GM13977 (cell line): ENCODE measurements around the gene GRIN3B.
A peak's percentile ranks its signal among the peaks of the same experiment; 100 is the strongest.

Experiments
- DNase-seq: peaks from one replicate; pipeline ENCODE4 v3.0.0; 2012; ENCODE audit warnings: low spot score
- in situ Hi-C: fragments of 300-500 bp; cut with MboI; formaldehyde crosslinking; loops from one replicate; pipeline ENCODE4 v1.12.0; 2022; ENCODE audit warnings: low sequenced_read_pairs, low pct_unique_long_range_greater_than_20kb, mixed read lengths, inconsistent platforms; ENCODE audit not compliant: unreplicated experiment
- TF ChIP-seq, protein P1 (sequence below): IDR thresholded peaks from 2 replicates; pipeline ENCODE4 v1.5.1; 2012; ENCODE audit warnings: mild to moderate bottlenecking, control low read depth; ENCODE audit not compliant: insufficient read depth; ENCODE audit errors: extremely low read depth, missing control alignments

The GRIN3B gene

DNA sequence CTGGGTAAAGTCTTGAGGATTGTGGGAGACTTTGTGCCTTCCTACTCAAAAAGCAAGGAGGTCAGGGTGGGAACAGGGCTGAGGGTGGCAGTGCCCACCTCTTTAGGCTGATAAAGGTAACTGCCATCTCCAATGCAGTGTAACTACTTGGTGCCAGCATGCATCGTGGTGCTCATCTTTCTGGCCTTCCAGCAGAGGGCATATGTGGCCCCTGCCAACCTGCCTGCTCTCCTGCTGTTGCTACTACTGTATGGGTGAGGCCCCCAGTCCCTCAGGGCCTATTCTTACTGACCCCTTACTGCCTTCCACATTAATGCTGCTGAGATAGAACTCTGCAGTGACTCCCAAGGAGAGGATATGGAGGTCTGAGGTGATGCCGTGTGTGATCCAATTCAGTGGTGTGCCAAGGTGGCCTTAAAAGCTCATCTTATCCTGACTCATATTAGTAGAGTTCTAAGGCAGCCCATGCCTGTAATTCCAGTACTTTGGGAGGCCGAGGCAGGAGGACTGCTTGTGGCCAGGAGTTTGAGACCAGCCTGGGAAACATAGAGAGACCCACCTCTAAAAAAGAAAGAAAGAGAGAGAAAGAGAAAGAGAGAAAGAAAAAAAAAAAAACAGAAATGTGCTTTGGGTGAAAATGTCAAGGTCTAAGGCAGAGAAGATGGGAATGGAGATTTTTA, 57.1 kb downstream of the GRIN3B start:
- TF ChIP-seq, protein P1, sequence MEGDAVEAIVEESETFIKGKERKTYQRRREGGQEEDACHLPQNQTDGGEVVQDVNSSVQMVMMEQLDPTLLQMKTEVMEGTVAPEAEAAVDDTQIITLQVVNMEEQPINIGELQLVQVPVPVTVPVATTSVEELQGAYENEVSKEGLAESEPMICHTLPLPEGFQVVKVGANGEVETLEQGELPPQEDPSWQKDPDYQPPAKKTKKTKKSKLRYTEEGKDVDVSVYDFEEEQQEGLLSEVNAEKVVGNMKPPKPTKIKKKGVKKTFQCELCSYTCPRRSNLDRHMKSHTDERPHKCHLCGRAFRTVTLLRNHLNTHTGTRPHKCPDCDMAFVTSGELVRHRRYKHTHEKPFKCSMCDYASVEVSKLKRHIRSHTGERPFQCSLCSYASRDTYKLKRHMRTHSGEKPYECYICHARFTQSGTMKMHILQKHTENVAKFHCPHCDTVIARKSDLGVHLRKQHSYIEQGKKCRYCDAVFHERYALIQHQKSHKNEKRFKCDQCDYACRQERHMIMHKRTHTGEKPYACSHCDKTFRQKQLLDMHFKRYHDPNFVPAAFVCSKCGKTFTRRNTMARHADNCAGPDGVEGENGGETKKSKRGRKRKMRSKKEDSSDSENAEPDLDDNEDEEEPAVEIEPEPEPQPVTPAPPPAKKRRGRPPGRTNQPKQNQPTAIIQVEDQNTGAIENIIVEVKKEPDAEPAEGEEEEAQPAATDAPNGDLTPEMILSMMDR: peak; percentile 42
- in situ Hi-C loops: no loop called here
- DNase-seq: no peak

DNA sequence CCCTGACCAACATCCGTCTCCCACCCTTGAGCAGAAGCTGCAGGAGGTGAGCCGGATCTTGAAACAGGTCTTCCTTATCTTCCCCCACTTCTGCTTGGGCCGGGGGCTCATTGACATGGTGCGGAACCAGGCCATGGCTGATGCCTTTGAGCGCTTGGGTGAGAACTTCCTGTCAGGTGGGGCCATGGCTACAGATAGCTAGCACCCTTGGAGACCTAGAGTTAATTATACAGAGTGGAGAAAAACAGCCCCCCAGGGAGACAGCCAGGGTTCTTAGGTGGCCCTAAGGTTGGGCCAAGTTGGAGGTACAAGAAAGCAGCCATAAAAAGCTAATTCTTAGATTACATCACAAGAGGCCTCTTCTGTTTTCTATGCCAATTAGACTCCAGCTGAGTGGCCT, 57.9 kb downstream of the GRIN3B start:
- TF ChIP-seq, protein P1: no peak
- DNase-seq: no peak
- in situ Hi-C loops: no loop called here
